ENCODE results near the gene TET2.

TET2 gene

DNA sequence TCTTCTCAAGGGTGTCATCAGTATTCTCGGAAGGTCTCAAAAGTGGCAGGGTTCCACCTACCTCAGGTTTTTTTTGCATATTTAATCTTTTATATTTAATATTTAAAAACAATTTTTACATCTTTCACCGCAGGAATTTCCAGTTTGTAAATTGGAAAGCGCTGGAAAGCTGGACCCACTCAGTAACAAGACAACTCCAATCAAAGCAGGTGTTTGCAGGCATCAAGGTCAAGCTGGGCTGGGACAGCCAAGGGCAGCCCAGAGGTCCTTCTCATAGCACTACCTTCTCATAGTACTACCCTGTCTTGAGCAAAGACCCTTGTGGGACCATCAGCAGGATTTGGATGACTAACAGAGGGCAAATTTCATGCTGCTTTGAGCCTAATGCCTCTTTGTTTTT, 160.1 kb downstream of the TET2 start:
- TF ChIP-seq, protein P1, sequence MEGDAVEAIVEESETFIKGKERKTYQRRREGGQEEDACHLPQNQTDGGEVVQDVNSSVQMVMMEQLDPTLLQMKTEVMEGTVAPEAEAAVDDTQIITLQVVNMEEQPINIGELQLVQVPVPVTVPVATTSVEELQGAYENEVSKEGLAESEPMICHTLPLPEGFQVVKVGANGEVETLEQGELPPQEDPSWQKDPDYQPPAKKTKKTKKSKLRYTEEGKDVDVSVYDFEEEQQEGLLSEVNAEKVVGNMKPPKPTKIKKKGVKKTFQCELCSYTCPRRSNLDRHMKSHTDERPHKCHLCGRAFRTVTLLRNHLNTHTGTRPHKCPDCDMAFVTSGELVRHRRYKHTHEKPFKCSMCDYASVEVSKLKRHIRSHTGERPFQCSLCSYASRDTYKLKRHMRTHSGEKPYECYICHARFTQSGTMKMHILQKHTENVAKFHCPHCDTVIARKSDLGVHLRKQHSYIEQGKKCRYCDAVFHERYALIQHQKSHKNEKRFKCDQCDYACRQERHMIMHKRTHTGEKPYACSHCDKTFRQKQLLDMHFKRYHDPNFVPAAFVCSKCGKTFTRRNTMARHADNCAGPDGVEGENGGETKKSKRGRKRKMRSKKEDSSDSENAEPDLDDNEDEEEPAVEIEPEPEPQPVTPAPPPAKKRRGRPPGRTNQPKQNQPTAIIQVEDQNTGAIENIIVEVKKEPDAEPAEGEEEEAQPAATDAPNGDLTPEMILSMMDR (conservative IDR thresholded peaks at IDR 0.05), result no peak
- no peak overlapping the region for H3K27ac ChIP-seq

DNA sequence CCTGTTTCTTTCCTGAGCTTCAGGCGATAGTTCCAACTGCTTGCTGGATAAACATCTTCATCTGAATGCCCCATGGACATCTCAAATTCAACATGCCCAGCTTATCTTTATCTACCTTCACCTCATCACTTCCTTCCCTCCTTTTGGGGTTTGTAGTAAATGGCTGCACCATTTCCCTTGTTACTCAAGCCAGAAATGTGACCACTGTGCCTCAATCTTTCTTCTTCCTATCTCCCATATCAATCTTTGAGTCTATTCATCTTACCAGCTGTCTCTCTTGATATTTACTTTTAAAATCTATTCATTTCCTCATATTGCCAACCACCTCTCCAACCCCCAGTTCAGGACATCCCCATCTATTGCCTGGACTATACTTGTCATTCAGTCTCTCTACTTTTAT, 171.8 kb downstream of the TET2 start:
- TF ChIP-seq, protein P1 (conservative IDR thresholded peaks at IDR 0.05), result no peak
- no peak overlapping the region for H3K27ac ChIP-seq

DNA sequence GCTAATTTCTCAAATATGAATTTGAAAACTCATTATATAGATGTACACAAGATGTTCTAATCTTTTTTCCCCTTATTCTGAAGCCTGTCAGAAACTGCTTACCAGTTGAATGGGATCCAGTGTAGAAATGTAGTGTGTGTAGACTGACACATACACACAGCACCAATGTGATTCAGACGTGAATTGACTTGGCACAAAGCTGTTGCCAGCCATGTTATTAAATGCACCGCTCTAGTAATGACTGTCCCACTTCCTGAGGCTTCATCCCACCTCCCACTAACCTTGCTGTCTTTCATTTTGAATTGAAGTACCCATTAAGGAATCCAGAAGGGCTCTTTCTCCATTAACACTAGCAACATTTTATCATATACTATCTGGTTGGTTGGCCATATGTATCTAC, 180.5 kb downstream of the TET2 start:
- TF ChIP-seq, protein P1 (conservative IDR thresholded peaks at IDR 0.05), result no peak
- no peak overlapping the region for H3K27ac ChIP-seq

DNA sequence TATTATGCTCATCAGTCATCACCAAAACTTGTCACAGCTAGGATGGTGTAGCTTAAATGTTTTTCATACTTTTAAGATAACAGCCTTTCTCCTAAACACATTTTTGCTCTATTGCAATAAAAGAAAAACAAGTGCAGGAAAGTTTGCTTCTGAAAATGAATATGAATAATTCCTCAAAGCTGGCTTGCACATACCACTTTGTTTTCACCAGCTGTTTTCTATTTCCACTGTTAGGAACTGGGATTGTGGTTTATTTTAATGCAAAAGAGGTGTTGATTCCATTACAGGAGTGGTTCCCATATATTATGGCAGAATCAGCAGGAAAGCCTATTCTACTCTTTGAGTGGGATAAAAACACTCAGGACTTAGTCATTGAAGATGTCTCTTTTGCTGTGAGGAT, 181.3 kb downstream of the TET2 start:
- TF ChIP-seq, protein P1 (conservative IDR thresholded peaks at IDR 0.05), result no peak
- H3K27ac ChIP-seq, result no peak overlapping the region

DNA sequence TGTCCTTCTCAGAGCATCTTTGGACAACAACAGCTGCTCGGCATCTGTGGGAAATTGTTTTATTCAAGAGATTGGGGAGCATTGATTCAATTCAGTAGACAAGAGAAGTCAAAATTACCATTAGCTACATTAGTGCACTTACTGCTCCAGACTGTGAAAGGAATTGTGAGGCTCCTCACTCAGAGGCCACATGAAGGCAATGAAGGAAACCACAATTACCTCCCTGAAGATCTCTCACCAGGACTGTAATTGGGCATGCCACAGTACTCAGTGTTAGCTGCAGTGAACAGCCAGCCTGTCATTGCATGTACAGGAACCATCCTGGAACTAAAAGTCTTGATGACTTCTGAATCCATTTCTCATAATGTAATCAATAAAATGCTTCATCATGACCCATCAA, 182.4 kb downstream of the TET2 start:
- TF ChIP-seq, protein P1 (conservative IDR thresholded peaks at IDR 0.05), result no peak
- H3K27ac ChIP-seq, result no peak overlapping the region

Data from VCaP (cell line).